HEK293T (cell line): Measurements from ENCODE around the gene SMYD5.

Experiments used
- FOXA1 ChIP-seq: fragments of 450-650 bp; IDR thresholded peaks from 2 replicates; pipeline ENCODE4 v1.6.1; 2016; ENCODE audit warnings: mild to moderate bottlenecking
- FOXM1 ChIP-seq: fragments of 450-650 bp; IDR thresholded peaks from 2 replicates; pipeline ENCODE4 v1.6.1; 2017; ENCODE audit warnings: mild to moderate bottlenecking, borderline replicate concordance
- SP1 ChIP-seq: fragments of 450-650 bp; IDR thresholded peaks from 2 replicates; pipeline ENCODE4 v1.6.1; 2017

DNA sequence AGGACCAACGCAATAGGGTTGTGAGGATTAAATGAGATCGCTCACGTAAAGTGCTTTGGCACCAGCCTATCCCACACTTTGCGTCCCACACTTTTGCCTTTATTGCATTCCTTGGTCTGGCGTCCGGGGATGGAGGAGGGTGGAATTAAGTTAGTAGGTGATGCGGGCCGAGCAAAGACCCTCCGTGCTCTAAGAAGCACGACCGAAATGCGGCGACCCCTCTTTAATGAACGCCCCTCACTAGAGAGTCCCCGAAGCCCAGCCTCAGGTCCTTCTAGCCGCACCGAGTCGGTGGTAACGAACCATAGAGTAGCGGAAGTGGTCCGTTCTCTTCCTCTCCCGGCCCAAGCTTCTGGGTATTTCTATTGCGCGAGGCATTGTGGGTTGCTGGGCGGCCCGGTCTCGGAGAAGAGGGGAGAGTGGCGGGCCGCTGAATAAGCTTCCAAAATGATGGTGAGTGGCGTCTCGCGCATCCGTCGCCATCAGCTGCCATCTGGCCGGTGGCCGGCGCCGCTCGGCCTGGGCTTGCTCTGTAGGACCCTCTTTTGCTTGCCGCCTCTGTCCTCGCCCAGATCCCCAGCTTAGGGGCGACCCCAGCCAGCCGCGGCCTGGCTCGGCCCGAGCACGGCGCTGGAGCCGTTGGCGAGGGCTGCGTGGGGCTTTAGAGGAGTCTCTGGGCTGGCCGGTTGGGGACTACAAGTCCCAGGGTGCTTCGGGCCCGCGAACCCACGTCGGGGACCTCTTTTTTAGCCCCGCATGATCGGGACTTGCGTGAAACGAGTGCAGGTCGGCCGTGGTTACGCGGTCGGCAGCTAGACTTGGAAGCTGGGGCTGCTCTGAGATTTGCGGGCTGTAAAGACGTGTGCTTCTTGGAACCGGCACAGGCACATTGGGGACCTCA, 20.1 kb downstream of the SMYD5 start, which contains the start of gene CCT7:
- TF ChIP-seq FOXA1 (no peak), SP1 (no peak), FOXM1 (no peak)
